PFSK-1 (cell line): ENCODE measurements around the gene PHRF1.

ENCODE experiments used
- POLR2AphosphoS5 ChIP-seq: IDR thresholded peaks from 2 replicates; pipeline ENCODE4 v1.6.1; 2012; ENCODE audit warnings: low read depth, mild to moderate bottlenecking, control low read depth, low read length, moderate library complexity
- SIN3A ChIP-seq: IDR thresholded peaks from 2 replicates; pipeline ENCODE4 v1.6.1; 2012; ENCODE audit warnings: mild to moderate bottlenecking, low read length, moderate library complexity, borderline replicate concordance; ENCODE audit not compliant: insufficient read depth
- TAF1 ChIP-seq: IDR thresholded peaks from 2 replicates; pipeline ENCODE4 v1.6.1; 2012; ENCODE audit warnings: low read length, control low read depth, borderline replicate concordance; ENCODE audit not compliant: insufficient read depth
- TF ChIP-seq, protein P1 (sequence below), 2 experiments: IDR thresholded peaks; 2 replicates each; pipeline versions ENCODE4 v1.6.1 to v1.8.0; 2011 to 2012; ENCODE audit warnings: low read depth in 2 of 2, low read length in 2 of 2, control low read depth in 1 of 2, inconsistent platforms in 1 of 2, mild to moderate bottlenecking in 1 of 2, moderate library complexity in 1 of 2; ENCODE audit not compliant: insufficient read depth in 1 of 2

- TF ChIP-seq POLR2AphosphoS5: no peak
- TF ChIP-seq SIN3A: no peak
- TF ChIP-seq, protein P1, sequence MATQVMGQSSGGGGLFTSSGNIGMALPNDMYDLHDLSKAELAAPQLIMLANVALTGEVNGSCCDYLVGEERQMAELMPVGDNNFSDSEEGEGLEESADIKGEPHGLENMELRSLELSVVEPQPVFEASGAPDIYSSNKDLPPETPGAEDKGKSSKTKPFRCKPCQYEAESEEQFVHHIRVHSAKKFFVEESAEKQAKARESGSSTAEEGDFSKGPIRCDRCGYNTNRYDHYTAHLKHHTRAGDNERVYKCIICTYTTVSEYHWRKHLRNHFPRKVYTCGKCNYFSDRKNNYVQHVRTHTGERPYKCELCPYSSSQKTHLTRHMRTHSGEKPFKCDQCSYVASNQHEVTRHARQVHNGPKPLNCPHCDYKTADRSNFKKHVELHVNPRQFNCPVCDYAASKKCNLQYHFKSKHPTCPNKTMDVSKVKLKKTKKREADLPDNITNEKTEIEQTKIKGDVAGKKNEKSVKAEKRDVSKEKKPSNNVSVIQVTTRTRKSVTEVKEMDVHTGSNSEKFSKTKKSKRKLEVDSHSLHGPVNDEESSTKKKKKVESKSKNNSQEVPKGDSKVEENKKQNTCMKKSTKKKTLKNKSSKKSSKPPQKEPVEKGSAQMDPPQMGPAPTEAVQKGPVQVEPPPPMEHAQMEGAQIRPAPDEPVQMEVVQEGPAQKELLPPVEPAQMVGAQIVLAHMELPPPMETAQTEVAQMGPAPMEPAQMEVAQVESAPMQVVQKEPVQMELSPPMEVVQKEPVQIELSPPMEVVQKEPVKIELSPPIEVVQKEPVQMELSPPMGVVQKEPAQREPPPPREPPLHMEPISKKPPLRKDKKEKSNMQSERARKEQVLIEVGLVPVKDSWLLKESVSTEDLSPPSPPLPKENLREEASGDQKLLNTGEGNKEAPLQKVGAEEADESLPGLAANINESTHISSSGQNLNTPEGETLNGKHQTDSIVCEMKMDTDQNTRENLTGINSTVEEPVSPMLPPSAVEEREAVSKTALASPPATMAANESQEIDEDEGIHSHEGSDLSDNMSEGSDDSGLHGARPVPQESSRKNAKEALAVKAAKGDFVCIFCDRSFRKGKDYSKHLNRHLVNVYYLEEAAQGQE (IDR thresholded peaks at IDR 0.05; ENCODE audit: insufficient read depth in 1 of 2, low read depth in 2 of 2, low read length in 2 of 2): no peak
- no peak for TF ChIP-seq TAF1
Observed at GRCh38 chr11:592918-593317, 16.6 kb downstream of the PHRF1 start.
